SK-N-SH (cell line): ENCODE data around the gene CDC14B. TPM values are rescaled to one million over a fixed set of nuclear protein-coding genes. Genes with fewer than 3 reads are reported as not detected.

Source experiments
- CTCF ChIA-PET: fragments of 300-600, 350-600 bp; formaldehyde crosslinking; extraction: SDS; loops from one replicate; lab custom pipeline; 2021; lab: Yijun Ruan, JAX
- POLR2A ChIA-PET: fragments of 350-600 bp; sonication (Branson Sonifier 250); formaldehyde crosslinking; extraction: SDS; loops from one replicate; lab custom pipeline; 2020; ENCODE audit warnings: antibody characterized with exemption, inconsistent platforms; lab: Yijun Ruan, JAX
- DNase-seq: peaks from one replicate; pipeline ENCODE4 v3.0.0; 2012
- H2AFZ ChIP-seq: fragments of 200-600 bp; sonication (generic); 2 replicates; pipeline ENCODE4 v1.8.1; 2016; ENCODE audit warnings: antibody characterized with exemption, mild to moderate bottlenecking, low read depth
- H3F3A ChIP-seq: fragments of 200-600 bp; sonication (generic); replicated peaks from 2 replicates; pipeline ENCODE3; 2016; ENCODE audit warnings: antibody characterized with exemption, mild to moderate bottlenecking; ENCODE audit not compliant: insufficient read depth
- H3K27ac ChIP-seq, 2 experiments: fragments of 200-500 bp in 1 of 2; fragments of 200-600 bp in 1 of 2; sonication (Bioruptor generic) in 1 of 2; sonication (generic), shearing (Covaris generic) in 1 of 2; 2 replicates each; pipeline versions ENCODE4 v1.5.1 to v1.6.1; 2014 to 2016; ENCODE audit warnings: low read depth in 2 of 2, inconsistent platforms in 1 of 2, low read length in 1 of 2, mild to moderate bottlenecking in 1 of 2, mixed read lengths in 1 of 2
- H3K27me3 ChIP-seq: fragments of 200-600 bp; sonication (generic), shearing (Covaris generic); 2 replicates; pipeline ENCODE4 v1.6.1; 2016; ENCODE audit warnings: mixed run types; ENCODE audit not compliant: insufficient read depth
- H3K36me3 ChIP-seq, 2 experiments: fragments of 200-500 bp in 1 of 2; fragments of 200-600 bp in 1 of 2; sonication (Bioruptor generic) in 1 of 2; sonication (generic) in 1 of 2; replicated peaks in 1 of 2; 2 replicates each; pipeline versions ENCODE3 to v1.5.1; 2014 to 2016; ENCODE audit warnings: low read length in 1 of 2, mild to moderate bottlenecking in 1 of 2; ENCODE audit not compliant: insufficient read depth in 2 of 2, control insufficient read depth in 1 of 2
- H3K4me1 ChIP-seq, 2 experiments: fragments of 200-500 bp in 1 of 2; fragments of 200-600 bp in 1 of 2; sonication (Bioruptor generic) in 1 of 2; sonication (generic), shearing (Covaris generic) in 1 of 2; 2 replicates each; pipeline versions ENCODE4 v1.5.1 to v1.6.1; 2014 to 2016; ENCODE audit warnings: low read depth in 1 of 2, low read length in 1 of 2, mixed run types in 1 of 2; ENCODE audit not compliant: insufficient read depth in 2 of 2, control insufficient read depth in 1 of 2
- H3K4me2 ChIP-seq: fragments of 200-600 bp; sonication (generic), shearing (Covaris generic); 2 replicates; pipeline ENCODE4 v1.6.1; 2017; ENCODE audit warnings: mixed run types
- H3K4me3 ChIP-seq, 2 experiments: fragments of 200-500 bp in 1 of 2; fragments of 200-600 bp in 1 of 2; sonication (Bioruptor generic) in 1 of 2; sonication (generic), shearing (Covaris generic) in 1 of 2; 2 replicates each; pipeline versions ENCODE4 v1.5.1 to v1.8.1; 2014 to 2016; ENCODE audit warnings: low read depth in 2 of 2, inconsistent platforms in 1 of 2, low read length in 1 of 2, mild to moderate bottlenecking in 1 of 2, mixed read lengths in 1 of 2, moderate library complexity in 1 of 2
- H3K79me2 ChIP-seq: fragments of 200-600 bp; sonication (generic); 2 replicates; pipeline ENCODE4 v1.8.1; 2017; ENCODE audit warnings: mild to moderate bottlenecking; ENCODE audit not compliant: insufficient read depth
- H3K9ac ChIP-seq: fragments of 200-600 bp; sonication (generic); 2 replicates; pipeline ENCODE4 v1.6.1; 2017; ENCODE audit warnings: mixed run types
- H3K9me2 ChIP-seq: fragments of 200-600 bp; sonication (generic); 2 replicates; pipeline ENCODE4 v1.6.1; 2017; ENCODE audit warnings: mixed run types
- H3K9me3 ChIP-seq: fragments of 200-600 bp; sonication (generic); 2 replicates; pipeline ENCODE4 v1.6.1; 2017; ENCODE audit warnings: mixed run types, mild to moderate bottlenecking, moderate library complexity
- H4K20me1 ChIP-seq: fragments of 200-600 bp; sonication (generic); 2 replicates; pipeline ENCODE4 v1.6.1; 2017; ENCODE audit warnings: mild to moderate bottlenecking, mixed run types; ENCODE audit not compliant: insufficient read depth
- CTCF ChIP-seq: fragments of 200-600 bp; sonication (generic); IDR thresholded peaks from 2 replicates; pipeline ENCODE4 v1.6.1; 2017; ENCODE audit warnings: antibody characterized with exemption, mild to moderate bottlenecking, moderate library complexity
- ELF1 ChIP-seq: IDR thresholded peaks from 2 replicates; pipeline ENCODE4 v1.4.0; 2012
- EP300 ChIP-seq, 2 experiments: IDR thresholded peaks; 2 replicates each; pipeline versions ENCODE4 v1.4.0 to v1.6.1; 2012; ENCODE audit warnings: borderline replicate concordance in 1 of 2, low read depth in 1 of 2, low read length in 1 of 2
- FOSL2 ChIP-seq: IDR thresholded peaks from 2 replicates; pipeline ENCODE4 v1.4.0; 2012; ENCODE audit warnings: low read depth, mild to moderate bottlenecking, moderate library complexity, borderline replicate concordance
- FOXJ3 ChIP-seq: sonication (generic); formaldehyde crosslinking; IDR thresholded peaks from 2 replicates; pipeline ENCODE4 v1.5.1; 2020; ENCODE audit warnings: mild to moderate bottlenecking, missing genetic modification reagents
- GABPA ChIP-seq: IDR thresholded peaks from 2 replicates; pipeline ENCODE4 v1.4.0; 2012; ENCODE audit warnings: low read depth, mild to moderate bottlenecking
- GATA2 ChIP-seq: sonication (generic); formaldehyde crosslinking; IDR thresholded peaks from 2 replicates; pipeline ENCODE4 v1.5.0; 2020; ENCODE audit warnings: mild to moderate bottlenecking, missing genetic modification reagents
- IRF3 ChIP-seq: fragments of 150-350 bp; IDR thresholded peaks from 2 replicates; pipeline ENCODE4 v1.6.1; 2016; ENCODE audit warnings: mild to moderate bottlenecking, low read depth, low read length
- JUND ChIP-seq: IDR thresholded peaks from 2 replicates; pipeline ENCODE4 v1.4.0; 2012
- MXI1 ChIP-seq: IDR thresholded peaks from 2 replicates; pipeline ENCODE4 v1.6.1; 2012; ENCODE audit warnings: mild to moderate bottlenecking, low read depth, low read length, improper control_type of control experiment
- NRF1 ChIP-seq: IDR thresholded peaks from 2 replicates; pipeline ENCODE4 v1.6.1; 2012; ENCODE audit warnings: low read depth, mild to moderate bottlenecking, low read length
- POLR2AphosphoS5 ChIP-seq: IDR thresholded peaks from 2 replicates; pipeline ENCODE4 v1.6.1; 2012; ENCODE audit warnings: low read depth, low read length
- RFX5 ChIP-seq: IDR thresholded peaks from 2 replicates; pipeline ENCODE4 v1.6.1; 2012; ENCODE audit warnings: mild to moderate bottlenecking, improper control_type of control experiment, low read length
- RXRA ChIP-seq: IDR thresholded peaks from 2 replicates; pipeline ENCODE4 v1.4.0; 2012; ENCODE audit warnings: low read depth, mild to moderate bottlenecking, borderline replicate concordance
- TEAD4 ChIP-seq: IDR thresholded peaks from 2 replicates; pipeline ENCODE4 v1.4.0; 2012; ENCODE audit warnings: mild to moderate bottlenecking, borderline replicate concordance; ENCODE audit not compliant: insufficient read depth
- WGBS: methylation state at CpG from one replicate; pipeline ENCODE4 v1.1.6; 2017; ENCODE audit warnings: low lambda C conversion rate; 5-methylcytosine and 5-hydroxymethylcytosine counted together
- polyA plus RNA-seq, 3 experiments: library from polyadenylated mRNA; depleted of rRNA; stranded (reverse); fragments of >200 nt; gene quantifications; 2 replicates each; pipeline ENCODE4 v1.2.3, GENCODE V29; 2012
- TF ChIP-seq, protein P1 (sequence below): IDR thresholded peaks from 2 replicates; pipeline ENCODE4 v1.6.1; 2012; ENCODE audit warnings: mild to moderate bottlenecking, low read depth, low read length, moderate library complexity
- TF ChIP-seq, protein P2 (sequence below): IDR thresholded peaks from 2 replicates; pipeline ENCODE4 v1.4.0; 2012; ENCODE audit warnings: low read depth, borderline replicate concordance

CDC14B gene
- polyA plus RNA-seq, 1 of the 3 experiments (the other 2 are of a cell fraction): 10.1 TPM

GRCh38 chr9:96482476-96482875, 137.2 kb downstream of the CDC14B start:
- no peaks in the 10 kb centered on the region for H3K9me3 ChIP-seq
- H2AFZ ChIP-seq: no peak overlapping the region
- no peak overlapping the region for H3K4me3 ChIP-seq
- H3K36me3 ChIP-seq: peaks cover 6 to 34% of the 10 kb centered on the region in 2 experiments
- no peaks in the 10 kb centered on the region for H3K79me2 ChIP-seq
- no peak overlapping the region for H3K27ac ChIP-seq
- H3K9me2 ChIP-seq: no peaks in the 10 kb centered on the region
- no peak for TF ChIP-seq RFX5
- no peak for TF ChIP-seq ELF1
- TF ChIP-seq, protein P1, sequence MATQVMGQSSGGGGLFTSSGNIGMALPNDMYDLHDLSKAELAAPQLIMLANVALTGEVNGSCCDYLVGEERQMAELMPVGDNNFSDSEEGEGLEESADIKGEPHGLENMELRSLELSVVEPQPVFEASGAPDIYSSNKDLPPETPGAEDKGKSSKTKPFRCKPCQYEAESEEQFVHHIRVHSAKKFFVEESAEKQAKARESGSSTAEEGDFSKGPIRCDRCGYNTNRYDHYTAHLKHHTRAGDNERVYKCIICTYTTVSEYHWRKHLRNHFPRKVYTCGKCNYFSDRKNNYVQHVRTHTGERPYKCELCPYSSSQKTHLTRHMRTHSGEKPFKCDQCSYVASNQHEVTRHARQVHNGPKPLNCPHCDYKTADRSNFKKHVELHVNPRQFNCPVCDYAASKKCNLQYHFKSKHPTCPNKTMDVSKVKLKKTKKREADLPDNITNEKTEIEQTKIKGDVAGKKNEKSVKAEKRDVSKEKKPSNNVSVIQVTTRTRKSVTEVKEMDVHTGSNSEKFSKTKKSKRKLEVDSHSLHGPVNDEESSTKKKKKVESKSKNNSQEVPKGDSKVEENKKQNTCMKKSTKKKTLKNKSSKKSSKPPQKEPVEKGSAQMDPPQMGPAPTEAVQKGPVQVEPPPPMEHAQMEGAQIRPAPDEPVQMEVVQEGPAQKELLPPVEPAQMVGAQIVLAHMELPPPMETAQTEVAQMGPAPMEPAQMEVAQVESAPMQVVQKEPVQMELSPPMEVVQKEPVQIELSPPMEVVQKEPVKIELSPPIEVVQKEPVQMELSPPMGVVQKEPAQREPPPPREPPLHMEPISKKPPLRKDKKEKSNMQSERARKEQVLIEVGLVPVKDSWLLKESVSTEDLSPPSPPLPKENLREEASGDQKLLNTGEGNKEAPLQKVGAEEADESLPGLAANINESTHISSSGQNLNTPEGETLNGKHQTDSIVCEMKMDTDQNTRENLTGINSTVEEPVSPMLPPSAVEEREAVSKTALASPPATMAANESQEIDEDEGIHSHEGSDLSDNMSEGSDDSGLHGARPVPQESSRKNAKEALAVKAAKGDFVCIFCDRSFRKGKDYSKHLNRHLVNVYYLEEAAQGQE: no peak
- no peak for TF ChIP-seq FOXJ3 (CRISPR knock-in tag)
- TF ChIP-seq POLR2AphosphoS5: no peak
- no peak for TF ChIP-seq GABPA
- TF ChIP-seq, protein P2, sequence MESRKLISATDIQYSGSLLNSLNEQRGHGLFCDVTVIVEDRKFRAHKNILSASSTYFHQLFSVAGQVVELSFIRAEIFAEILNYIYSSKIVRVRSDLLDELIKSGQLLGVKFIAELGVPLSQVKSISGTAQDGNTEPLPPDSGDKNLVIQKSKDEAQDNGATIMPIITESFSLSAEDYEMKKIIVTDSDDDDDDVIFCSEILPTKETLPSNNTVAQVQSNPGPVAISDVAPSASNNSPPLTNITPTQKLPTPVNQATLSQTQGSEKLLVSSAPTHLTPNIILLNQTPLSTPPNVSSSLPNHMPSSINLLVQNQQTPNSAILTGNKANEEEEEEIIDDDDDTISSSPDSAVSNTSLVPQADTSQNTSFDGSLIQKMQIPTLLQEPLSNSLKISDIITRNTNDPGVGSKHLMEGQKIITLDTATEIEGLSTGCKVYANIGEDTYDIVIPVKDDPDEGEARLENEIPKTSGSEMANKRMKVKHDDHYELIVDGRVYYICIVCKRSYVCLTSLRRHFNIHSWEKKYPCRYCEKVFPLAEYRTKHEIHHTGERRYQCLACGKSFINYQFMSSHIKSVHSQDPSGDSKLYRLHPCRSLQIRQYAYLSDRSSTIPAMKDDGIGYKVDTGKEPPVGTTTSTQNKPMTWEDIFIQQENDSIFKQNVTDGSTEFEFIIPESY: no peak
- TF ChIP-seq RXRA: no peak
- peaks cover 24% of the 10 kb centered on the region for H3F3A ChIP-seq
- H3K9ac ChIP-seq: no peak overlapping the region
- no peak for DNase-seq
- H3K4me1 ChIP-seq: peaks cover 11 to 33% of the 10 kb centered on the region in 2 experiments
- H3K4me2 ChIP-seq: no peak overlapping the region
- H4K20me1 ChIP-seq: no peaks in the 10 kb centered on the region
- 93% methylated on average over 2 of the region's 2 CpGs for WGBS
- ChIA-PET CTCF (no interaction called here), POLR2A (no interaction called here)
- H3K27me3 ChIP-seq: no peaks in the 10 kb centered on the region

DNA sequence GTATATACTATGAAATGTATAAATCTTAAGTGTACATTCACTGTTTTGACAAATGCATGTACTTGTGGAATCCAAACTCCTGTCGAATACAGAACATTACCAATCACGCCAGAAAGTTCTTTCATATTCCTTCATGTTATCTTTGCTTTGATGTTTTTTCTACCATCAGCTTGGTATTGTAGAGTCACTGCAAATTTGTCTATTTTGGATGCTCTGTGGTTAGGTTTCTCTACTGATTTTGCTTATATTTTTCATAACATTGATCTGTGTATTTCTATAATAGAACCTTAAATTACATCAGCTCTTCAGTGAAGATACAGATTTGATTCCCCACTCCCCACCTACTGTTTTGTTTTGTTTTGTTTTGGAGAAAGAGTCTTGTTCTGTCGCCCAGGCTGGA, 138.9 kb downstream of the CDC14B start:
- Histone ChIP-seq H3K9me3 (no peaks in the 10 kb centered on the region), H3K27me3 (no peaks in the 10 kb centered on the region), H3K79me2 (no peaks in the 10 kb centered on the region; the same call in 1 of the 2 replicates), H3F3A (peaks cover 15% of the 10 kb centered on the region), H3K4me3 (no peak overlapping the region), H3K9me2 (no peaks in the 10 kb centered on the region), H3K27ac (no peak overlapping the region), H3K36me3 (peaks cover 11 to 35% of the 10 kb centered on the region in 2 experiments), H2AFZ (no peak overlapping the region), H3K9ac (no peak overlapping the region), H4K20me1 (no peaks in the 10 kb centered on the region), H3K4me1 (peaks cover 0 to 20% of the 10 kb centered on the region in 2 experiments; a peak in 1 of 4 replicates), H3K4me2 (no peak overlapping the region)
- ChIA-PET POLR2A (no interaction called here), CTCF (no interaction called here)
- WGBS: over 99% methylated on average over 3 of the region's 3 CpGs
- DNase-seq: no peak
- TF ChIP-seq, protein P2: no peak
- TF ChIP-seq EP300 (IDR thresholded peaks at IDR 0.05; ENCODE audit: borderline replicate concordance in 1 of 2, low read depth in 1 of 2, low read length in 1 of 2) (no peak), FOSL2 (no peak), CTCF (no peak), MXI1 (no peak), NRF1 (no peak), GABPA (no peak), TEAD4 (no peak), ELF1 (no peak), FOXJ3 (CRISPR knock-in tag) (no peak), IRF3 (no peak), JUND (no peak), GATA2 (CRISPR knock-in tag) (no peak), POLR2AphosphoS5 (no peak)
